K562 (cell line): ENCODE results near the gene UQCRH. TPM values are rescaled to one million over a fixed set of nuclear protein-coding genes. Genes with fewer than 3 reads are reported as not detected.

Experiments
- AFF4 ChIP-seq: sonication (generic); formaldehyde crosslinking; IDR thresholded peaks from 2 replicates; pipeline ENCODE4 v1.8.0; 2023; ENCODE audit warnings: mild to moderate bottlenecking, missing genetic modification reagents
- BDP1 ChIP-seq: IDR thresholded peaks from 3 replicates; pipeline ENCODE4 v1.6.1; 2011; ENCODE audit not compliant: insufficient read length, insufficient read depth
- CBX3 ChIP-seq, 2 experiments: IDR thresholded peaks; 1 replicate in 1 of 2; 2 replicates in 1 of 2; pipeline ENCODE4 v1.6.1; 2012; ENCODE audit warnings: inconsistent platforms in 2 of 2, low read length in 2 of 2, borderline replicate concordance in 1 of 2, control low read depth in 1 of 2
- MAFK ChIP-seq: IDR thresholded peaks from 2 replicates; pipeline ENCODE4 v1.6.1; 2011; ENCODE audit warnings: low read length, improper control_type of control experiment
- SIN3B ChIP-seq: fragments of 450-650 bp; IDR thresholded peaks from 2 replicates; pipeline ENCODE4 v1.6.1; 2017; ENCODE audit warnings: low read depth, mild to moderate bottlenecking, moderate library complexity
- TAF9B ChIP-seq: fragments of 450-650 bp; IDR thresholded peaks from 2 replicates; pipeline ENCODE4 v1.6.1; 2018; ENCODE audit warnings: mild to moderate bottlenecking; ENCODE audit not compliant: partially characterized antibody
- UBTF ChIP-seq, 2 experiments: IDR thresholded peaks; 2 replicates each; pipeline ENCODE4 v1.6.1; 2012; ENCODE audit warnings: improper control_type of control experiment in 2 of 2, low read depth in 2 of 2, low read length in 2 of 2, borderline replicate concordance in 1 of 2
- XRCC4 ChIP-seq: IDR thresholded peaks from one replicate; pipeline ENCODE4 v1.6.1; 2011; ENCODE audit not compliant: insufficient read depth, insufficient read length; ENCODE audit errors: extremely low read depth
- ZBTB17 ChIP-seq: fragments of 450-650 bp; formaldehyde crosslinking; IDR thresholded peaks from 2 replicates; pipeline ENCODE4 v1.4.0; 2020; ENCODE audit warnings: mild to moderate bottlenecking
- ZFP1 ChIP-seq: fragments of 450-650 bp; formaldehyde crosslinking; IDR thresholded peaks from 2 replicates; pipeline ENCODE4 v1.4.0; 2020; ENCODE audit warnings: mild to moderate bottlenecking, mixed read lengths
- polyA plus RNA-seq, 8 experiments: library from polyadenylated mRNA; depleted of rRNA in 4 of 8; stranded (reverse) in 5 of 8; unstranded in 3 of 8; fragments of >200 nt; fragmentation: Nextera tagmentation in 2 of 8; fragmentation: Illumina TruSeq in 1 of 8; extraction: Ambion mirVana in 2 of 8; extraction: Trizol in 1 of 8; gene quantifications; 2 replicates each; pipeline versions ENCODE4 v1.2.1 to v1.2.3, GENCODE V29; 2011 to 2014; ENCODE audit warnings: inconsistent platforms in 1 of 8, missing spikeins in 1 of 8
- total RNA-seq, 7 experiments: library from RNA; depleted of rRNA in 6 of 7; stranded (reverse); fragments of >200 nt in 6 of 7; fragmentation: Illumina TruSeq in 2 of 7; extraction: Trizol in 2 of 7; gene quantifications; 2 replicates each; pipeline versions ENCODE4 v1.2.1 to v1.2.3, GENCODE V29; 2011 to 2021; ENCODE audit warnings: low replicate concordance in 1 of 7
- TF ChIP-seq, protein P1 (sequence below): sonication (generic); IDR thresholded peaks from 2 replicates; pipeline ENCODE4 v1.6.1; 2016

Gene UQCRH
- total and polyA plus RNA-seq, 9 of the 15 experiments (the other 6 are each of a cell fraction or from before 2014, with no cell fraction given): 1,267 to 5,184 (median 2,410) TPM

- TF ChIP-seq UBTF (IDR thresholded peaks at IDR 0.05; ENCODE audit: borderline replicate concordance in 1 of 2, low read depth in 2 of 2, low read length in 2 of 2): 0 out of 4 replicates have a peak, but pooled peaks of 1 of the 2 experiments have one; percentile 44
- no peak for TF ChIP-seq MAFK
- TF ChIP-seq XRCC4: no peak
- TF ChIP-seq, protein P1, sequence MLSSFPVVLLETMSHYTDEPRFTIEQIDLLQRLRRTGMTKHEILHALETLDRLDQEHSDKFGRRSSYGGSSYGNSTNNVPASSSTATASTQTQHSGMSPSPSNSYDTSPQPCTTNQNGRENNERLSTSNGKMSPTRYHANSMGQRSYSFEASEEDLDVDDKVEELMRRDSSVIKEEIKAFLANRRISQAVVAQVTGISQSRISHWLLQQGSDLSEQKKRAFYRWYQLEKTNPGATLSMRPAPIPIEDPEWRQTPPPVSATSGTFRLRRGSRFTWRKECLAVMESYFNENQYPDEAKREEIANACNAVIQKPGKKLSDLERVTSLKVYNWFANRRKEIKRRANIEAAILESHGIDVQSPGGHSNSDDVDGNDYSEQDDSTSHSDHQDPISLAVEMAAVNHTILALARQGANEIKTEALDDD: 0 out of 2 replicates have a peak, but pooled peaks have one; percentile 30
- peak in 1 of 2 experiments; percentile 7; a peak in 1 of 3 replicates for TF ChIP-seq CBX3 (IDR thresholded peaks at IDR 0.05; ENCODE audit: borderline replicate concordance in 1 of 2, low read length in 2 of 2)
- TF ChIP-seq BDP1: no peak
- TF ChIP-seq SIN3B: 0 out of 2 replicates have a peak, but pooled peaks have one; percentile 7
- TF ChIP-seq ZFP1: no peak
- peak; percentile 15; the same call in 1 of the 2 replicates for TF ChIP-seq AFF4 (CRISPR knock-in tag)
- TF ChIP-seq TAF9B: peak; percentile 17
- TF ChIP-seq ZBTB17: no peak
These were observed 401 bp downstream of the UQCRH start (continued) for GRCh38 chr1:46303872-46304326.
